ENCODE measurements around the gene SNX33.

Gene SNX33

GRCh38 chr15:75656813-75657212 lies 9.1 kb downstream of the SNX33 start:
- Histone ChIP-seq H3F3A (ENCODE audit: insufficient read depth) (no peaks in the 10 kb centered on the region), H3K36me3 (ENCODE audit: low read length) (no peaks in the 10 kb centered on the region), H3K4me3 (ENCODE audit: insufficient read depth, low read length, poor library complexity, severe bottlenecking) (no peak overlapping the region), H3K9ac (ENCODE audit: low read length) (no peak overlapping the region), H2AFZ (ENCODE audit: low read depth, low read length, severe bottlenecking) (no peak overlapping the region), H3K27ac (ENCODE audit: low read depth, low read length) (no peak overlapping the region), H3K9me3 (ENCODE audit: insufficient read depth, low read length) (no peaks in the 10 kb centered on the region), H4K20me1 (ENCODE audit: low read depth, low read length) (no peaks in the 10 kb centered on the region), H3K79me2 (ENCODE audit: insufficient read depth, low read length) (no peaks in the 10 kb centered on the region), H3K4me2 (ENCODE audit: low read depth, low read length, poor library complexity, severe bottlenecking) (no peak overlapping the region), H3K27me3 (ENCODE audit: low read length) (no peaks in the 10 kb centered on the region), H3K9me2 (replicated peaks; ENCODE audit: insufficient read depth, low read length) (no peaks in the 10 kb centered on the region)
- no peak for TF ChIP-seq CTCF (IDR thresholded peaks at IDR 0.05; ENCODE audit: insufficient read depth, low read length, poor library complexity, severe bottlenecking)
- no peak for TF ChIP-seq EZH2phosphoT487 (conservative IDR thresholded peaks at IDR 0.05; ENCODE audit: low read length)

- no peak overlapping the region for H3K27ac ChIP-seq (ENCODE audit: low read depth, low read length)
Measured at GRCh38 chr15:75659141-75659771, 11.5 kb downstream of the SNX33 start.

GRCh38 chr15:75659928-75660645 lies 12.4 kb downstream of the SNX33 start:
- no peak overlapping the region for H3K4me3 ChIP-seq (ENCODE audit: insufficient read depth, low read length, poor library complexity, severe bottlenecking)
- no peak overlapping the region for H2AFZ ChIP-seq (ENCODE audit: low read depth, low read length, severe bottlenecking)
- H3K27me3 ChIP-seq (ENCODE audit: low read length), result no peaks in the 10 kb centered on the region
- H3K27ac ChIP-seq (ENCODE audit: low read depth, low read length), result no peak overlapping the region
- no peaks in the 10 kb centered on the region for H3K9me3 ChIP-seq (ENCODE audit: insufficient read depth, low read length)
- no peak overlapping the region for H3K9ac ChIP-seq (ENCODE audit: low read length)
- TF ChIP-seq EZH2phosphoT487 (conservative IDR thresholded peaks at IDR 0.05; ENCODE audit: low read length), result no peak
- H3F3A ChIP-seq (ENCODE audit: insufficient read depth), result no peaks in the 10 kb centered on the region
- no peaks in the 10 kb centered on the region for H3K79me2 ChIP-seq (ENCODE audit: insufficient read depth, low read length)
- H3K9me2 ChIP-seq (replicated peaks; ENCODE audit: insufficient read depth, low read length), result no peaks in the 10 kb centered on the region
- H3K36me3 ChIP-seq (ENCODE audit: low read length), result no peaks in the 10 kb centered on the region
- no peaks in the 10 kb centered on the region for H4K20me1 ChIP-seq (ENCODE audit: low read depth, low read length)
- no peak overlapping the region for H3K4me2 ChIP-seq (ENCODE audit: low read depth, low read length, poor library complexity, severe bottlenecking)

More at GRCh38 chr15:75659141-75659771, 11.5 kb downstream of the SNX33 start:
- Histone ChIP-seq H4K20me1 (ENCODE audit: low read depth, low read length) (no peaks in the 10 kb centered on the region), H3K4me2 (ENCODE audit: low read depth, low read length, poor library complexity, severe bottlenecking) (no peak overlapping the region), H3K4me3 (ENCODE audit: insufficient read depth, low read length, poor library complexity, severe bottlenecking) (no peak overlapping the region), H3K36me3 (ENCODE audit: low read length) (no peaks in the 10 kb centered on the region), H3K9me2 (replicated peaks; ENCODE audit: insufficient read depth, low read length) (no peaks in the 10 kb centered on the region), H3F3A (ENCODE audit: insufficient read depth) (no peaks in the 10 kb centered on the region), H3K9ac (ENCODE audit: low read length) (no peak overlapping the region), H3K79me2 (ENCODE audit: insufficient read depth, low read length) (no peaks in the 10 kb centered on the region), H2AFZ (ENCODE audit: low read depth, low read length, severe bottlenecking) (no peak overlapping the region), H3K9me3 (ENCODE audit: insufficient read depth, low read length) (no peaks in the 10 kb centered on the region), H3K27me3 (ENCODE audit: low read length) (no peaks in the 10 kb centered on the region)
- TF ChIP-seq EZH2phosphoT487 (conservative IDR thresholded peaks at IDR 0.05; ENCODE audit: low read length) (no peak), CTCF (IDR thresholded peaks at IDR 0.05; ENCODE audit: insufficient read depth, low read length, poor library complexity, severe bottlenecking) (no peak)

All from SU-DHL-6 (cell line).